LNCaP clone FGC (cell line): ENCODE results near the gene SLC24A3.

Source experiments
- DNase-seq: peaks from one replicate; pipeline ENCODE4 v3.0.0-alpha.2; 2011; ENCODE audit warnings: low read depth
- H3K4me3 ChIP-seq: 2 replicates; pipeline ENCODE4 v1.5.1; 2011; ENCODE audit warnings: mild to moderate bottlenecking, low read depth, low read length, control low read depth
- CTCF ChIP-seq: IDR thresholded peaks from 2 replicates; pipeline ENCODE4 v1.5.1; 2012; ENCODE audit warnings: mild to moderate bottlenecking; ENCODE audit not compliant: control insufficient read depth, insufficient read depth; ENCODE audit errors: extremely low read depth

Gene SLC24A3

GRCh38 chr20:19368351-19368750 lies 155.9 kb downstream of the SLC24A3 start:
- TF ChIP-seq CTCF: no peak
- DNase-seq: no peak
- H3K4me3 ChIP-seq: no peak overlapping the region

- H3K4me3 ChIP-seq: no peak overlapping the region
- no peak for TF ChIP-seq CTCF
- no peak for DNase-seq
Measured at GRCh38 chr20:19370076-19371075, 157.9 kb downstream of the SLC24A3 start.

GRCh38 chr20:19371112-19371511 lies 158.7 kb downstream of the SLC24A3 start:
- no peak for DNase-seq
- TF ChIP-seq CTCF: no peak
- no peak overlapping the region for H3K4me3 ChIP-seq

- TF ChIP-seq CTCF: no peak
- DNase-seq: no peak
- H3K4me3 ChIP-seq: no peak overlapping the region
Measured at GRCh38 chr20:19374216-19374615, 161.8 kb downstream of the SLC24A3 start.

GRCh38 chr20:19375395-19375794 lies 163.0 kb downstream of the SLC24A3 start:
- H3K4me3 ChIP-seq: no peak overlapping the region
- DNase-seq: no peak
- no peak for TF ChIP-seq CTCF

- H3K4me3 ChIP-seq: no peak overlapping the region
- no peak for TF ChIP-seq CTCF
- no peak for DNase-seq
Measured at GRCh38 chr20:19375801-19376200, 163.4 kb downstream of the SLC24A3 start.
